LNCAP (cell line): ENCODE data around the gene TAF3.

Experiments used
- TF ChIP-seq, protein P1 (sequence below): fragments of 450-650 bp; IDR thresholded peaks from 2 replicates; pipeline ENCODE4 v1.5.1; 2017; ENCODE audit warnings: mild to moderate bottlenecking

TAF3 gene

DNA sequence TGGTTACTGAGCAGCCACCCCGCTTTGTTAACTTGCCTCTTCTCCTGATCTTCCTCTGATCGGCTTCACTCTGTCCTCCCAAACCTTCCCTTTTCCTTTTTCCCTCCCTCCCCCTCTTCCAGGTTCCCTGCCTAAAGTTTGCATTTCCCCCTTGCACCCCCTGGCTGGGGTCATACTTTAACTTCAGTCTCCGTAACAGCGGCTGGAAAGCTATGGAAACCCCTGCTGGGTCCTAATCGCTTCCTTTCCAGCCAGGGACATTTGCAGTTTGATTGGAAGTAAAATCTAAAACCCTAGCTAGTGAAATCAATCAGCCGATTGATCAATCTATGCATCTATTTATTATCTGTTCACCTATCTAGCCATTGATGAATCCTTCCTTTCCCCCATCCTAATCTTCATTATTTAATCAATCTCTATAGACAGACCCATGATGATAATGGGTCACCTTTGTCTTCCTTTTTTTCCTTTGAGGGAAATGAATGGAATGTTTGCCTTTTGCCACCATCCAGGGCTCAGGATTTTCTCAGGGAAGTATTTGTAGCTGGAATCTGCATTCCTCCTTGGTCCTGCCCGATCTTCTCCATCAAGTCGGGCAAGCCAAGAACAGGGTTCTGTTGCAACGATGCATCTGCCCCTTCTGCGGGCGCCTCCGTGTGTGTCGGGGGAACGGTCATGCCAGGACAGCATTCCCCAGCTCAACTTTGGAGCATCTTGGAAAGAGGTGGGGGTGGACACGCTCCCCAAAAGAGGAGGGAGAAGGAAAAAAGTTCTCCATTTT, 245.0 kb downstream of the TAF3 start:
- TF ChIP-seq, protein P1, sequence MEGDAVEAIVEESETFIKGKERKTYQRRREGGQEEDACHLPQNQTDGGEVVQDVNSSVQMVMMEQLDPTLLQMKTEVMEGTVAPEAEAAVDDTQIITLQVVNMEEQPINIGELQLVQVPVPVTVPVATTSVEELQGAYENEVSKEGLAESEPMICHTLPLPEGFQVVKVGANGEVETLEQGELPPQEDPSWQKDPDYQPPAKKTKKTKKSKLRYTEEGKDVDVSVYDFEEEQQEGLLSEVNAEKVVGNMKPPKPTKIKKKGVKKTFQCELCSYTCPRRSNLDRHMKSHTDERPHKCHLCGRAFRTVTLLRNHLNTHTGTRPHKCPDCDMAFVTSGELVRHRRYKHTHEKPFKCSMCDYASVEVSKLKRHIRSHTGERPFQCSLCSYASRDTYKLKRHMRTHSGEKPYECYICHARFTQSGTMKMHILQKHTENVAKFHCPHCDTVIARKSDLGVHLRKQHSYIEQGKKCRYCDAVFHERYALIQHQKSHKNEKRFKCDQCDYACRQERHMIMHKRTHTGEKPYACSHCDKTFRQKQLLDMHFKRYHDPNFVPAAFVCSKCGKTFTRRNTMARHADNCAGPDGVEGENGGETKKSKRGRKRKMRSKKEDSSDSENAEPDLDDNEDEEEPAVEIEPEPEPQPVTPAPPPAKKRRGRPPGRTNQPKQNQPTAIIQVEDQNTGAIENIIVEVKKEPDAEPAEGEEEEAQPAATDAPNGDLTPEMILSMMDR, result no peak

DNA sequence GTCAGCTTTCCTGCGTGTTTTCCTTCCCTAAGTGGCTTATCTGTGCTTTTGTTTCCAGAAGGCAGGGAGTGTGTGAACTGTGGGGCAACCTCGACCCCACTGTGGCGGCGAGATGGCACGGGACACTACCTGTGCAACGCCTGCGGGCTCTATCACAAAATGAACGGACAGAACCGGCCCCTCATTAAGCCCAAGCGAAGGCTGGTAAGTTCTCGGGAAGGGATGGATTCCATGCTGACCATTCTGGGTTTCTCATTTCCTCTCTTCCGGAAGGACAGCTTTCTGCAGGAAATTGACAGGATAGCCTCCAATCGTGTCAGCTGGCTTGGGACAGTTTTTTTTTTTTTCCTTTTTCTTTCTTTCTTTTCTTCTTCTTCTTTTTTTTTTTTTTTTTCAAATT, 245.6 kb downstream of the TAF3 start:
- TF ChIP-seq, protein P1, result no peak

DNA sequence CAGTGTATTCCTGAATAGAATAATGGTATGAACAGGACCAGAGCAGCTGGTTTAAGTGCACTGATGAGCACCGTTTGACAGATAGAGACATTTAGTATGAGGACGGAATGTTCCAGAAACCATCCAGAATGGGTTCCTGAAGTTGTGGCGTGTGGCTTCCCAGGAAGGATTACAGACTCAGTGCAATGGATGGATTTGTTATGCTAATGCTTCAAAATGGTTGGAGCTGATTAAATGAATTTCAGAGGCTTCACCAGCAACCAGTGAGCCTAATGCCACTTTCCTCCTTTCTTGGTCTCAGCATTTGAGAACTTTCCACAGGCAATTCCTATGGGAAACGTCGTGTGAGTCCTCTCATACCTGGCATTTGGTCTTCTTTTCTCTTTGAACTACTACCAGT, 246.1 kb downstream of the TAF3 start:
- TF ChIP-seq, protein P1, result no peak

DNA sequence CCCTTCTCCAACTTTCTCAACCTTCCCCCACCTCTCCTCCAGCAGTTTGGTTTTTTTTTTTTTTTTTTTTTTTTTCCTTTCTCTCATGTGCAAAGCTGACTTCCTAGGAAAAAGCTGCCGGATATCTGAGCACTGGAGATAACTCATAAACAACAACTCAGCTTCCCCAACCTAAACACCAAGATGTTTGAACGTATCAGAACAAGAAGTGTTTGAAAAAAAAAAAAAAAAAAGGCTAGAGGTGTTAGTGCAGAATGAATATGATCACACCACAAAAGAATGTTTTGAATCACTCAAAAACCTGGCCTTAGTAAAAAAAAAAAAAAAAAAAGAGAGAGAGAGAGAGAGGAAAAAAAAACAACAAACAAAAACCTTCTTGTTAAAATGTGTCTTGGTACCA, 247.3 kb downstream of the TAF3 start:
- TF ChIP-seq, protein P1, result no peak

DNA sequence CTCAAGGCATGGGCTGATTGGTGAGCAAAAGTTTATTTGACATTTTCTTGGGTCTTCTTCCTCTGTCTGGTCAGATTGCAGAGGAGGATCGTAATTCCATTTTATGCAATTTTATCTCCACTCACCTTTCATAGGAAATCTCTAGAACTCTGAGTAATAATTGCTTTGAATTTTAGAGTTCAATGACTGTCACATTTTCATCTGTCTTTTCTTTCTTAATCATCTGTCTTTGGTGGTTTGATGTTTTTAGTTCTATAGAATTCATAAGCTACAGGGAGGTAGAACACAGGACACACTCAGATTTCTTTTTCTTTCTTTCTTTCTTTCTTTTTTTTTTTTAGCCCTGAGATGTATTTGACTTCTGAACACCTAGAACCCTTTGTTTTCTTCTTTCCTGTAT, 247.8 kb downstream of the TAF3 start:
- TF ChIP-seq, protein P1, result no peak
